Mesenchymal stem cell (in vitro differentiated cells and primary cell): Measurements from ENCODE around the gene ZNF469.

ENCODE experiments used
- DNase-seq: peaks from one replicate; pipeline ENCODE4 v3.0.0-alpha.2; 2013
- H2AFZ ChIP-seq: one replicate; pipeline ENCODE4 v1.6.1; 2013; ENCODE audit warnings: low read depth, mild to moderate bottlenecking, control low read depth, inconsistent platforms, low read length, moderate library complexity
- H2AK5ac ChIP-seq: 2 replicates; pipeline ENCODE4 v1.6.1; 2013; ENCODE audit warnings: low read length, moderate library complexity, mild to moderate bottlenecking, inconsistent platforms; ENCODE audit not compliant: severe bottlenecking
- H2BK120ac ChIP-seq: one replicate; pipeline ENCODE4 v1.6.1; 2013; ENCODE audit warnings: low read depth, mild to moderate bottlenecking, inconsistent platforms, low read length, moderate library complexity
- H2BK12ac ChIP-seq, 2 experiments: one replicate each; pipeline ENCODE4 v1.6.1; 2013; ENCODE audit warnings: inconsistent platforms in 2 of 2, low read length in 2 of 2, mild to moderate bottlenecking in 2 of 2, moderate library complexity in 2 of 2, control low read depth in 1 of 2
- H2BK15ac ChIP-seq: one replicate; pipeline ENCODE4 v1.6.1; 2013; ENCODE audit warnings: mild to moderate bottlenecking, low read depth, inconsistent platforms; ENCODE audit not compliant: poor library complexity, severe bottlenecking
- H2BK5ac ChIP-seq: 2 replicates; pipeline ENCODE4 v1.6.1; 2013; ENCODE audit warnings: low read depth, mild to moderate bottlenecking, low read length, control low read depth, inconsistent platforms; ENCODE audit not compliant: poor library complexity, severe bottlenecking
- H3K14ac ChIP-seq, 2 experiments: one replicate each; pipeline ENCODE4 v1.6.1; 2013; ENCODE audit warnings: inconsistent platforms in 2 of 2, low read length in 2 of 2, control low read depth in 1 of 2, mild to moderate bottlenecking in 1 of 2, moderate library complexity in 1 of 2
- H3K18ac ChIP-seq, 2 experiments: one replicate each; pipeline ENCODE4 v1.6.1; 2013; ENCODE audit warnings: inconsistent platforms in 2 of 2, low read length in 2 of 2, control low read depth in 1 of 2, low read depth in 1 of 2, mild to moderate bottlenecking in 1 of 2
- H3K23ac ChIP-seq, 2 experiments: one replicate each; pipeline ENCODE4 v1.6.1; 2013; ENCODE audit warnings: inconsistent platforms in 2 of 2, low read length in 2 of 2, mild to moderate bottlenecking in 2 of 2, moderate library complexity in 2 of 2, control low read depth in 1 of 2
- H3K27ac ChIP-seq: 2 replicates; pipeline ENCODE4 v1.5.1; 2013; ENCODE audit warnings: mild to moderate bottlenecking, moderate library complexity, low read length, control low read depth, inconsistent platforms; ENCODE audit not compliant: poor library complexity, severe bottlenecking
- H3K27me3 ChIP-seq, 2 experiments: 2 replicates each; pipeline versions ENCODE4 v1.6.1 to v1.7.0; 2013; ENCODE audit warnings: low read length in 2 of 2, mild to moderate bottlenecking in 2 of 2, moderate library complexity in 2 of 2, control low read depth in 1 of 2, inconsistent platforms in 1 of 2; ENCODE audit not compliant: control insufficient read depth in 1 of 2, insufficient read depth in 1 of 2
- H3K36me3 ChIP-seq, 2 experiments: 2 replicates each; pipeline versions ENCODE4 v1.6.1 to v1.7.0; 2013; ENCODE audit warnings: low read length in 2 of 2, control low read depth in 1 of 2, inconsistent platforms in 1 of 2, low read depth in 1 of 2, mild to moderate bottlenecking in 1 of 2; ENCODE audit not compliant: insufficient read depth in 2 of 2, control insufficient read depth in 1 of 2
- H3K4ac ChIP-seq, 2 experiments: one replicate each; pipeline ENCODE4 v1.6.1; 2013; ENCODE audit warnings: inconsistent platforms in 2 of 2, low read length in 2 of 2, mild to moderate bottlenecking in 2 of 2, moderate library complexity in 2 of 2, control low read depth in 1 of 2, low read depth in 1 of 2
- H3K4me1 ChIP-seq: 2 replicates; pipeline ENCODE4 v1.6.1; 2013; ENCODE audit warnings: low read depth, low read length, control low read depth; ENCODE audit not compliant: control insufficient read depth, insufficient read depth
- H3K4me2 ChIP-seq: 2 replicates; pipeline ENCODE4 v1.6.1; 2013; ENCODE audit warnings: low read length, mild to moderate bottlenecking, inconsistent platforms; ENCODE audit not compliant: poor library complexity, severe bottlenecking
- H3K4me3 ChIP-seq, 2 experiments: 2 replicates each; pipeline versions ENCODE4 v1.5.1 to v1.7.0; 2013; ENCODE audit warnings: low read length in 2 of 2, mild to moderate bottlenecking in 2 of 2, control low read depth in 1 of 2, low read depth in 1 of 2; ENCODE audit not compliant: insufficient read depth in 1 of 2
- H3K79me1 ChIP-seq: replicated peaks from 2 replicates; pipeline ENCODE4 v1.6.1; 2013; ENCODE audit warnings: mild to moderate bottlenecking, control low read depth, low read length, inconsistent platforms; ENCODE audit not compliant: poor library complexity, severe bottlenecking
- H3K9ac ChIP-seq: 2 replicates; pipeline ENCODE4 v1.7.0; 2013; ENCODE audit warnings: mild to moderate bottlenecking, low read length, moderate library complexity
- H3K9me3 ChIP-seq: 2 replicates; pipeline ENCODE4 v1.7.0; 2013; ENCODE audit warnings: mild to moderate bottlenecking, low read length; ENCODE audit not compliant: control insufficient read depth
- H4K8ac ChIP-seq: one replicate; pipeline ENCODE4 v1.6.1; 2013; ENCODE audit warnings: inconsistent platforms, mild to moderate bottlenecking, low read length, moderate library complexity
- H4K91ac ChIP-seq: one replicate; pipeline ENCODE4 v1.6.1; 2013; ENCODE audit warnings: mild to moderate bottlenecking, low read length, inconsistent platforms
- WGBS: methylation state at CpG from one replicate; pipeline ENCODE4 v1.1.7; 2013; ENCODE audit warnings: mixed read lengths; 5-methylcytosine and 5-hydroxymethylcytosine counted together

Gene ZNF469

GRCh38 chr16:88430524-88431446, 48.0 kb downstream of the ZNF469 start:
- H3K4me2 ChIP-seq = no peak overlapping the region
- no peak overlapping the region for H3K14ac ChIP-seq
- no peak overlapping the region for H4K91ac ChIP-seq
- H3K4ac ChIP-seq = peak overlapping the region in 1 of 2 experiments; percentile 38
- H2BK120ac ChIP-seq = no peak overlapping the region
- WGBS = 45% methylated on average over 80 of the region's 80 CpGs
- H3K27ac ChIP-seq = no peak overlapping the region
- H2AFZ ChIP-seq = no peak overlapping the region
- H3K9ac ChIP-seq = peak overlapping the region; percentile 75
- no peaks in the 10 kb centered on the region for H3K9me3 ChIP-seq
- no peak overlapping the region for H2BK15ac ChIP-seq
- H3K23ac ChIP-seq = no peak overlapping the region
- H3K27me3 ChIP-seq = peaks cover 0 to 4% of the 10 kb centered on the region in 2 experiments
- DNase-seq = no peak
- peak overlapping the region in 1 of 2 experiments; percentile 59 for H3K4me3 ChIP-seq
- H2AK5ac ChIP-seq = no peak overlapping the region
- H2BK5ac ChIP-seq = no peak overlapping the region
- peaks cover 3% of the 10 kb centered on the region for H3K4me1 ChIP-seq
- peaks cover 0 to 12% of the 10 kb centered on the region in 2 experiments for H3K36me3 ChIP-seq
- H3K18ac ChIP-seq = peak overlapping the region in 1 of 2 experiments; percentile 30
- no peak overlapping the region for H2BK12ac ChIP-seq
- peak overlapping the region; percentile 79 for H4K8ac ChIP-seq
- no peaks in the 10 kb centered on the region for H3K79me1 ChIP-seq

GRCh38 chr16:88431651-88432050, 48.9 kb downstream of the ZNF469 start:
- Histone ChIP-seq H3K18ac (no peak overlapping the region), H3K4me1 (peaks cover 3% of the 10 kb centered on the region), H2AK5ac (no peak overlapping the region), H4K91ac (no peak overlapping the region), H3K79me1 (no peaks in the 10 kb centered on the region), H2BK15ac (no peak overlapping the region), H2AFZ (no peak overlapping the region), H3K9ac (peak overlapping the region; percentile 75), H3K4me3 (peak overlapping the region in 1 of 2 experiments; percentile 59), H2BK5ac (no peak overlapping the region), H2BK120ac (no peak overlapping the region), H3K36me3 (peaks cover 0 to 7% of the 10 kb centered on the region in 2 experiments), H3K4me2 (no peak overlapping the region), H2BK12ac (no peak overlapping the region), H3K14ac (no peak overlapping the region), H4K8ac (no peak overlapping the region), H3K9me3 (no peaks in the 10 kb centered on the region), H3K27me3 (peaks cover 0 to 4% of the 10 kb centered on the region in 2 experiments), H3K23ac (no peak overlapping the region), H3K4ac (no peak overlapping the region), H3K27ac (no peak overlapping the region)
- 92% methylated on average over 22 of the region's 22 CpGs for WGBS
- DNase-seq = no peak

GRCh38 chr16:88432174-88432573, 49.4 kb downstream of the ZNF469 start:
- Histone ChIP-seq H3K4me2 (no peak overlapping the region), H3K18ac (no peak overlapping the region), H3K4me3 (no peak overlapping the region), H4K8ac (no peak overlapping the region), H2BK120ac (no peak overlapping the region), H3K9ac (no peak overlapping the region), H3K4ac (no peak overlapping the region), H3K9me3 (no peaks in the 10 kb centered on the region), H3K36me3 (peaks cover 0 to 9% of the 10 kb centered on the region in 2 experiments), H3K4me1 (peaks cover 8% of the 10 kb centered on the region), H3K27me3 (peaks cover 0 to 4% of the 10 kb centered on the region in 2 experiments), H2AFZ (no peak overlapping the region), H4K91ac (no peak overlapping the region), H3K79me1 (no peaks in the 10 kb centered on the region), H2BK12ac (no peak overlapping the region), H3K14ac (no peak overlapping the region), H2BK5ac (no peak overlapping the region), H3K23ac (no peak overlapping the region), H2AK5ac (no peak overlapping the region), H2BK15ac (peak overlapping the region; percentile 9), H3K27ac (no peak overlapping the region)
- DNase-seq = no peak
- 91% methylated on average over 22 of the region's 22 CpGs for WGBS
